Fibroblast of the aortic adventitia (primary cell): ENCODE data around the gene OLIG2. TPM values are rescaled to one million over a fixed set of nuclear protein-coding genes. Genes with fewer than 3 reads are reported as not detected.

ENCODE experiments used
- DNase-seq: peaks from one replicate; pipeline ENCODE4 v3.0.0-alpha.2; 2010; ENCODE audit warnings: low read depth
- H3K4me3 ChIP-seq: 2 replicates; pipeline ENCODE4 v1.5.1; 2011; ENCODE audit warnings: low read depth, mild to moderate bottlenecking, control low read depth, low read length, moderate library complexity
- CTCF ChIP-seq: IDR thresholded peaks from 2 replicates; pipeline ENCODE4 v1.5.1; 2011; ENCODE audit warnings: mild to moderate bottlenecking, low read length, control low read depth, inconsistent platforms; ENCODE audit not compliant: insufficient read depth
- total RNA-seq: library from RNA; depleted of rRNA; stranded (reverse); fragments of >200 nt; gene quantifications from 2 replicates; pipeline ENCODE4 v1.2.3, GENCODE V29; 2012; ENCODE audit warnings: low replicate concordance

OLIG2 gene
- total RNA-seq, 1 donor, result not detected

- DNase-seq, result no peak
These were observed 2.5 kb downstream of the OLIG2 start for GRCh38 chr21:33028287-33028670.

GRCh38 chr21:33028773-33029384 is 3.1 kb downstream of the OLIG2 start:
- H3K4me3 ChIP-seq, result no peak overlapping the region
- DNase-seq, result peak; percentile 18
- TF ChIP-seq CTCF, result no peak

More at GRCh38 chr21:33028287-33028670, 2.5 kb downstream of the OLIG2 start:
- no peak overlapping the region for H3K4me3 ChIP-seq
- TF ChIP-seq CTCF, result no peak

- H3K4me3 ChIP-seq, result no peak overlapping the region
- no peak for TF ChIP-seq CTCF
- DNase-seq, result no peak
These were observed 3.7 kb downstream of the OLIG2 start for GRCh38 chr21:33029385-33029921.

- H3K4me3 ChIP-seq, result no peak overlapping the region
- DNase-seq, result no peak
- no peak for TF ChIP-seq CTCF
These were observed 4.3 kb downstream of the OLIG2 start for GRCh38 chr21:33029975-33030461.

GRCh38 chr21:33030633-33031032 is 4.9 kb downstream of the OLIG2 start:
- H3K4me3 ChIP-seq, result no peak overlapping the region
- DNase-seq, result no peak
- no peak for TF ChIP-seq CTCF

- no peak for TF ChIP-seq CTCF
- H3K4me3 ChIP-seq, result no peak overlapping the region
- DNase-seq, result no peak
These were observed 5.6 kb downstream of the OLIG2 start for GRCh38 chr21:33031152-33031911.
